SH-SY5Y (cell line): ENCODE results near the gene OOSP4B.

Experiments used
- GATA2 ChIP-seq: IDR thresholded peaks from 2 replicates; pipeline ENCODE4 v1.6.1; 2011; ENCODE audit warnings: mild to moderate bottlenecking, low read depth, low read length
- GATA3 ChIP-seq: IDR thresholded peaks from 2 replicates; pipeline ENCODE4 v1.6.1; 2011; ENCODE audit warnings: low read depth, mild to moderate bottlenecking, low read length, moderate library complexity

- TF ChIP-seq GATA2 (no peak), GATA3 (no peak)
Measured at GRCh38 chr11:59990421-59990820, 26.6 kb upstream of the OOSP4B start.
